GM19035 (cell line): ENCODE results near the gene COL20A1.

ENCODE experiments used
- ATAC-seq: cut with Tn5 transposase; IDR thresholded peaks from one replicate; pipeline ENCODE4 v1.9.1; 2021; ENCODE audit not compliant: unreplicated experiment

COL20A1 gene

GRCh38 chr20:63276956-63277355 is 16.0 kb upstream of the COL20A1 start:
- no peak for ATAC-seq

- ATAC-seq: no peak
Observed at GRCh38 chr20:63277466-63278272, 15.3 kb upstream of the COL20A1 start.

- no peak for ATAC-seq
Observed at GRCh38 chr20:63278661-63279060, 14.3 kb upstream of the COL20A1 start.

- ATAC-seq: no peak
Observed at GRCh38 chr20:63279931-63280330, 13.1 kb upstream of the COL20A1 start.

- ATAC-seq: no peak
Observed at GRCh38 chr20:63280371-63280770, 12.6 kb upstream of the COL20A1 start.

GRCh38 chr20:63280929-63281545 is 11.9 kb upstream of the COL20A1 start:
- ATAC-seq: no peak

- ATAC-seq: no peak
Observed at GRCh38 chr20:63281742-63282665, 11.0 kb upstream of the COL20A1 start.

GRCh38 chr20:63282946-63283345 is 10.0 kb upstream of the COL20A1 start:
- ATAC-seq: no peak

GRCh38 chr20:63283397-63284082 is 9.4 kb upstream of the COL20A1 start:
- no peak for ATAC-seq

- ATAC-seq: no peak
Observed at GRCh38 chr20:63284083-63284440, 8.9 kb upstream of the COL20A1 start.

GRCh38 chr20:63284544-63284949 is 8.4 kb upstream of the COL20A1 start:
- no peak for ATAC-seq

- ATAC-seq: no peak
Observed at GRCh38 chr20:63284981-63285524, 7.9 kb upstream of the COL20A1 start.

- no peak for ATAC-seq
Observed at GRCh38 chr20:63285636-63286615, 7.1 kb upstream of the COL20A1 start.

- ATAC-seq: no peak
Observed at GRCh38 chr20:63286781-63287696, 5.9 kb upstream of the COL20A1 start.

GRCh38 chr20:63287697-63288580 is 5.0 kb upstream of the COL20A1 start:
- no peak for ATAC-seq

- no peak for ATAC-seq
Observed at GRCh38 chr20:63288581-63289251, 4.3 kb upstream of the COL20A1 start.
